ENCODE results near the gene CIB2. TPM values are rescaled to one million over a fixed set of nuclear protein-coding genes. Genes with fewer than 3 reads are reported as not detected.

Gene CIB2
- total RNA-seq, 2 donors from 2014 or later, result 6.8 to 14.6 TPM

DNA sequence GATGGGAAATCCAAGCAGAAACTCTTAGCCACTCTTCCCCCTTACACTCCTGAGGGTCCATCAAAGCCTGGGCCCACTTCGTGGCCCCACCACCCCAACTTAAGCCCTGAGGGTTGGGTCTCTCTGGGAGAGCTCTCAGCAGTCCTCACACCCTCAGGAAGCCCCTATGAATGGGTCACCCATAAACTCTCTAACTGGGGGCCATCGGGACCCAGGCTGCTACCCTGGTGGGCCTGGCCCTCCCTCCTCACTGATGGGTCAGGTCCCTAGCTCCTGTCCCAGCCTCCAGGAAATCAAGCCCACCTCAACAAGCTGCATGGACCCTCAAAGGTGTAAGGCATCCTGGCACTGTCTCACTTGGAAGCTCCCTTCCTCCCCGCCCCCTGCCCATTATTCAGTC lies 19.5 kb downstream of the CIB2 start:
- H3K36me3 ChIP-seq, result no peaks in the 10 kb centered on the region
- DNase-seq, result no peak
- no peaks in the 10 kb centered on the region for H3K4me1 ChIP-seq
- H3K9ac ChIP-seq (ENCODE audit: low read depth in 2 of 2, low read length in 2 of 2), result no peak overlapping the region
- intact Hi-C loops (cut with DNase I), result loop anchor here (2.0 kb wide), 1 partner anchor 129 kb away; no protein-coding TSS in a partner anchor
- TF ChIP-seq, protein P1, sequence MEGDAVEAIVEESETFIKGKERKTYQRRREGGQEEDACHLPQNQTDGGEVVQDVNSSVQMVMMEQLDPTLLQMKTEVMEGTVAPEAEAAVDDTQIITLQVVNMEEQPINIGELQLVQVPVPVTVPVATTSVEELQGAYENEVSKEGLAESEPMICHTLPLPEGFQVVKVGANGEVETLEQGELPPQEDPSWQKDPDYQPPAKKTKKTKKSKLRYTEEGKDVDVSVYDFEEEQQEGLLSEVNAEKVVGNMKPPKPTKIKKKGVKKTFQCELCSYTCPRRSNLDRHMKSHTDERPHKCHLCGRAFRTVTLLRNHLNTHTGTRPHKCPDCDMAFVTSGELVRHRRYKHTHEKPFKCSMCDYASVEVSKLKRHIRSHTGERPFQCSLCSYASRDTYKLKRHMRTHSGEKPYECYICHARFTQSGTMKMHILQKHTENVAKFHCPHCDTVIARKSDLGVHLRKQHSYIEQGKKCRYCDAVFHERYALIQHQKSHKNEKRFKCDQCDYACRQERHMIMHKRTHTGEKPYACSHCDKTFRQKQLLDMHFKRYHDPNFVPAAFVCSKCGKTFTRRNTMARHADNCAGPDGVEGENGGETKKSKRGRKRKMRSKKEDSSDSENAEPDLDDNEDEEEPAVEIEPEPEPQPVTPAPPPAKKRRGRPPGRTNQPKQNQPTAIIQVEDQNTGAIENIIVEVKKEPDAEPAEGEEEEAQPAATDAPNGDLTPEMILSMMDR (IDR thresholded peaks at IDR 0.05), result no peak
- H3K27me3 ChIP-seq, result no peaks in the 10 kb centered on the region
- no peaks in the 10 kb centered on the region for H3K9me3 ChIP-seq
- no peak overlapping the region for H3K27ac ChIP-seq
- H3K4me3 ChIP-seq, result no peak overlapping the region

DNA sequence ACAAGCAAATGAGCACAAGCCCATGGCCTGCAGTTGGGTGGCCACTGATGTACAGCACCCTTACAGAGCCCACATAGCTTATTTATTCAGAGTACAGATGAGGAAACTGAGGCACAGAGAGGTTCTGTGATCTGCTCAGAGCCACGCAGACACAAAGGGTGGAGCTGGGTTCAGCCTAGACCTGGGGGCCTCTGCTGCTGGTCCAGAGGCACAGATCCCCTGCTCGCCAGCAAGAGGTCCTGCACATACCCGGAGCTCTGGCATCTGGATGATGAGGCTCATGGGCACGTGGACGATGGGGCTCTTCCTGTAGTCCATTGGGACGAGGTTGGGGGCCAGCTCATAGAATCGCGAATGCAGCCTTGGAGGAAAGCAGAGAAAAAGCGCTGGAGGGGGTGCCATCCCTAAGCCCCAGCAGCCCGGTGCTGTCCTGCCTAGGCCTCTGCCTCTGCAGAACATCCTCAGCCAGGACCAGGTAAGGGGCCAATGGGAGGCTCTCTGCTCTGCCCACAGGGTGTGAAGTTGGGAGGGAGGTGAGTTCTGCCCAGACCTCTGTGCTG lies 20.2 kb downstream of the CIB2 start:
- no peaks in the 10 kb centered on the region for H3K9me3 ChIP-seq
- H3K27me3 ChIP-seq, result no peaks in the 10 kb centered on the region
- H3K4me3 ChIP-seq, result no peak overlapping the region
- TF ChIP-seq, protein P1 (IDR thresholded peaks at IDR 0.05), result no peak
- H3K27ac ChIP-seq, result no peak overlapping the region
- no peaks in the 10 kb centered on the region for H3K36me3 ChIP-seq
- DNase-seq, result no peak
- H3K9ac ChIP-seq (ENCODE audit: low read depth in 2 of 2, low read length in 2 of 2), result no peak overlapping the region
- intact Hi-C loops (cut with DNase I), result no loop called here
- H3K4me1 ChIP-seq, result no peaks in the 10 kb centered on the region

DNA sequence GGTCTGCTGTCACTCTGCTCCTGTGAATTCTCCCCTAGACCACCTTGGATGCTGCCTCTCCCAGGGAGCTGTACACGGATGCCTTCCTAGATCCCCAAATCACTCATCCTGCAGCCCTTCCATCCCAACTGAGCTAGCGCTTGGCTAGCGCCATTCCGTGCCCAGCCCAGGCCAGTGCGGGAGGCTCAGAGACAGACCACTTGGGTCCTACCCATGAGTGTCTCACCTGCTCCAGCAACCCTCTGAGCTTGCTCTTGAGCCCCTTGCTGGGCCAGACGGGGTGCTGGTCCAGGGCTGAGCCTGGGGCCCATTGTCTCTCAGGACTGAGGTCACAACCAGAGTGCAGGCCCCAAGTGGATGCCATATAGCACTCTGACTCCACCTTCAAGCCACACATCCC lies 21.1 kb downstream of the CIB2 start:
- Histone ChIP-seq H3K27ac (no peak overlapping the region), H3K9me3 (no peaks in the 10 kb centered on the region), H3K36me3 (no peaks in the 10 kb centered on the region), H3K27me3 (no peaks in the 10 kb centered on the region), H3K4me1 (no peaks in the 10 kb centered on the region), H3K9ac (ENCODE audit: low read depth in 2 of 2, low read length in 2 of 2) (no peak overlapping the region), H3K4me3 (no peak overlapping the region)
- TF ChIP-seq, protein P1 (IDR thresholded peaks at IDR 0.05), result no peak
- no peak for DNase-seq
- intact Hi-C loops (cut with DNase I), result no loop called here

DNA sequence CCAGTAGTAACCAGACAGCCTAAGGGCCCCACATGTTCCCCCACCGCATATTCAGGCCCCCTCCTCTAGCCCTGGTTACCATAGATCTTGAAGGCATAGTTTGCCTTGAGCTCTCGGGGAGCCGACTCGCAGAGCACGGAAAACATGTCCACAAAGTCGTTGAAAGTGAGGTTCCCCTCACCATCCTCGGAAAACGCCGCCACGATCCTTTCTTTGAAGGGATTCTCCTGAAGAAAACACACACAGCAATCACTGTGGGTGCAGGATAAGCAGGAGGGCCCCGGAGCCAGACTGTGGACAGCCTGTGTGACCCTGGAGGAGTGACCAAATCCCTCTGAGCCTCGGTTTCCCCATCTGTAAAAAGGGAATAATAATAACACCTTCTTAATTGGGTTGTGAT lies 22.1 kb downstream of the CIB2 start:
- H3K36me3 ChIP-seq, result no peaks in the 10 kb centered on the region
- H3K27me3 ChIP-seq, result no peaks in the 10 kb centered on the region
- TF ChIP-seq, protein P1 (IDR thresholded peaks at IDR 0.05), result no peak
- no peak overlapping the region for H3K4me3 ChIP-seq
- no peaks in the 10 kb centered on the region for H3K4me1 ChIP-seq
- H3K9me3 ChIP-seq, result no peaks in the 10 kb centered on the region
- no peak for DNase-seq
- no peak overlapping the region for H3K27ac ChIP-seq
- no peak overlapping the region for H3K9ac ChIP-seq (ENCODE audit: low read depth in 2 of 2, low read length in 2 of 2)
- intact Hi-C loops (cut with DNase I), result loop anchor here (2.0 to 10.0 kb wide), 2 partner anchors 64 to 108 kb away; no protein-coding TSS in a partner anchor

DNA sequence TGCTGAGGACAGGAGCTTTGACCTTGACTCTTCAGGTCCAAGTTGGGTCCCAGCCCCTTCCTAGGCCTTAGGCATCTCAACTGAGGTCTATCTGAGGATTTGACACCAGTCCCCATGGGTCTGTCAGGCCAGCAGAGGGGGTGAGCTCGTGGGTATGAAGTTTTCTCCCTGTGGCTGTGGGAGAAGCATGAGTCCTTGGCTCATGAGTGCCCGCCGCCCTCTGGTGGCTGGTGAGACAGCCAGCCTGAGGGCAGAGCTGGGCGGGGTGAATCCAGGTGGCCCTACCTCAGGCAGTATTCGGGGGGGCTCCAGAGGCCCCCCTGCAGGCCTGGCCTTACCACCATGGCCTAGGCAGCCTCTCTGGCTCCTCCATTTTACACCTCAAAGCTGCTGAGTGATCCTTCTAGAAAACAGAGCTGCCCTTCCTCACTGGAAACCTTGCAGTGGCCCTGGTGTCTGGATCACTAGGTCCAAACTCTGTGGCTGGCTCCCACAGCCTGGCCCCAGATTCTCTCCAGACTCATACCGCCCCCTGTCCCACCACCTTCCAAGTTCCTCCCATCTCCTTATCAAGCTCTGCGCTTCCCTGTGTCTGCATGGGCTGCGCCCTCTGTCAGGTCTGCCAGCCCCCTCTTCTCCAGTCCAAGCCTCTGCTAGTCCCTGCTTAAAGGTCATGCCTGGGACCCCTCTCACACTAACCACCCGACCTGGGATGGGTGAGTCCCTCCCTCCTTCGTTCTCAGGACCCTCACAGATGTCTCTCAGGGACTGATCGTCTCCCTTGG lies 22.8 kb downstream of the CIB2 start:
- H3K36me3 ChIP-seq, result no peaks in the 10 kb centered on the region
- intact Hi-C loops (cut with DNase I), result loop anchor here (2.0 to 10.0 kb wide), 2 partner anchors 64 to 108 kb away; no protein-coding TSS in a partner anchor
- H3K4me3 ChIP-seq, result no peak overlapping the region
- no peak overlapping the region for H3K9ac ChIP-seq (ENCODE audit: low read depth in 2 of 2, low read length in 2 of 2)
- TF ChIP-seq, protein P1 (IDR thresholded peaks at IDR 0.05), result peak; percentile 90
- H3K9me3 ChIP-seq, result no peaks in the 10 kb centered on the region
- no peaks in the 10 kb centered on the region for H3K27me3 ChIP-seq
- peak; percentile 87 for DNase-seq
- H3K27ac ChIP-seq, result no peak overlapping the region
- H3K4me1 ChIP-seq, result peaks cover 1% of the 10 kb centered on the region

Data from colonic mucosa (tissue), 4 donors.